Measurements from ENCODE around the gene PRKCB. TPM values are rescaled to one million over a fixed set of nuclear protein-coding genes. Genes with fewer than 3 reads are reported as not detected.

PRKCB gene
- total and polyA plus RNA-seq, 4 donors: 1.6 to 9.4 (median 4.0) TPM

DNA sequence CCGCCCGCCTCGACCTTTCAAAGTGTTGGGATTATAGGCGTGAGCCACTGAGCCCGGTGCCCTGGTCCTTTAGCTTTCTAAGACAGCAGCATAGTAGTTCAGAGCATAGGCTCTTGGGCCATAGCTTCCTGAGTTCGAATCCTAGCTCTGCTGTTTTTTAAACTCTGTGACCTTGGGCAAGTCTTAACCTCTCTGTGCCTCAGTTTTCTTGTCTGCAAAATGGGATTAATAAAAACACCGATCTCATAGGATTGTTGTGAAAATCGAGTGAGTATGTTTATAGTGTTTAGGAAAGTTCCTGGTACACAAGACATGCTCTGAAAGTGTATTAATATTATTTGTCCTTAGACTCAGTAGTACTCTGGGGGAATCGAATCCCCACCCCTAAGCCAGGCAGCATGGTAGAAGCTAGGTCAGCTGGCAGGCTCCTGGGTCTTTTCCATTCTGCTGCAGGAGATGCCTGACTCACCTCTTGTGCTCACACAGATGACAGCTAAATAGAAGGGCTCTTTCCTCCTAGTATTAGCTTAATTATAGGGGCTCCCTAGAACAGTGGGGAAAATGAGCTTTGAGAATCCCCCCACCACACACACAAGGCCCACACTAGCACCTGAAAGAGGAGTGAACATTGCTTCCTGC, 44.1 kb downstream of the PRKCB start:
- H3K9me3 ChIP-seq (ENCODE audit: control insufficient read depth in 4 of 4, low read length in 3 of 4): no peaks in the 10 kb centered on the region
- H3K27me3 ChIP-seq (ENCODE audit: control insufficient read depth in 4 of 4, insufficient read depth in 4 of 4, low read length in 3 of 4): no peaks in the 10 kb centered on the region
- no peak overlapping the region for H3K27ac ChIP-seq (ENCODE audit: low read depth in 1 of 2, low read length in 2 of 2)
- no peak for TF ChIP-seq GABPA (IDR thresholded peaks at IDR 0.05 in 1 of 2, conservative IDR thresholded peaks at IDR 0.05 in 1 of 2)
- no peak for TF ChIP-seq RAD21 (IDR thresholded peaks at IDR 0.05)
- TF ChIP-seq JUND (IDR thresholded peaks at IDR 0.05): no peak
- TF ChIP-seq, protein P1, sequence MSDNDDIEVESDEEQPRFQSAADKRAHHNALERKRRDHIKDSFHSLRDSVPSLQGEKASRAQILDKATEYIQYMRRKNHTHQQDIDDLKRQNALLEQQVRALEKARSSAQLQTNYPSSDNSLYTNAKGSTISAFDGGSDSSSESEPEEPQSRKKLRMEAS (IDR thresholded peaks at IDR 0.05): no peak
- TF ChIP-seq RXRA (IDR thresholded peaks at IDR 0.05): no peak
- no peak for TF ChIP-seq HNF4A (conservative IDR thresholded peaks at IDR 0.05)
- TF ChIP-seq, protein P2, sequence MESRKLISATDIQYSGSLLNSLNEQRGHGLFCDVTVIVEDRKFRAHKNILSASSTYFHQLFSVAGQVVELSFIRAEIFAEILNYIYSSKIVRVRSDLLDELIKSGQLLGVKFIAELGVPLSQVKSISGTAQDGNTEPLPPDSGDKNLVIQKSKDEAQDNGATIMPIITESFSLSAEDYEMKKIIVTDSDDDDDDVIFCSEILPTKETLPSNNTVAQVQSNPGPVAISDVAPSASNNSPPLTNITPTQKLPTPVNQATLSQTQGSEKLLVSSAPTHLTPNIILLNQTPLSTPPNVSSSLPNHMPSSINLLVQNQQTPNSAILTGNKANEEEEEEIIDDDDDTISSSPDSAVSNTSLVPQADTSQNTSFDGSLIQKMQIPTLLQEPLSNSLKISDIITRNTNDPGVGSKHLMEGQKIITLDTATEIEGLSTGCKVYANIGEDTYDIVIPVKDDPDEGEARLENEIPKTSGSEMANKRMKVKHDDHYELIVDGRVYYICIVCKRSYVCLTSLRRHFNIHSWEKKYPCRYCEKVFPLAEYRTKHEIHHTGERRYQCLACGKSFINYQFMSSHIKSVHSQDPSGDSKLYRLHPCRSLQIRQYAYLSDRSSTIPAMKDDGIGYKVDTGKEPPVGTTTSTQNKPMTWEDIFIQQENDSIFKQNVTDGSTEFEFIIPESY (IDR thresholded peaks at IDR 0.05): no peak
- no peak for TF ChIP-seq FOXA2 (IDR thresholded peaks at IDR 0.05)
- no peak for TF ChIP-seq NR2F2 (IDR thresholded peaks at IDR 0.05)
- TF ChIP-seq, protein P3, sequence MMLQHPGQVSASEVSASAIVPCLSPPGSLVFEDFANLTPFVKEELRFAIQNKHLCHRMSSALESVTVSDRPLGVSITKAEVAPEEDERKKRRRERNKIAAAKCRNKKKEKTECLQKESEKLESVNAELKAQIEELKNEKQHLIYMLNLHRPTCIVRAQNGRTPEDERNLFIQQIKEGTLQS (IDR thresholded peaks at IDR 0.05): no peak
- TF ChIP-seq SP1 (IDR thresholded peaks at IDR 0.05): no peak
- TF ChIP-seq YY1 (IDR thresholded peaks at IDR 0.05): no peak
- TF ChIP-seq FOXA1 (IDR thresholded peaks at IDR 0.05): no peak
- 84% methylated on average over 9 of the region's 9 CpGs for WGBS
- H3K4me1 ChIP-seq (ENCODE audit: control insufficient read depth in 4 of 4, insufficient read depth in 4 of 4, low read length in 3 of 4): no peaks in the 10 kb centered on the region
- H3K36me3 ChIP-seq (ENCODE audit: control insufficient read depth in 4 of 4, insufficient read depth in 3 of 4, low read depth in 1 of 4, low read length in 3 of 4): no peaks in the 10 kb centered on the region
- DNase-seq (ENCODE audit: low spot score): no peak
- no peak overlapping the region for H3K9ac ChIP-seq (ENCODE audit: low read depth in 1 of 2, low read length in 2 of 2)
- H3K4me3 ChIP-seq (ENCODE audit: low read depth in 1 of 3, low read length in 3 of 3): no peak overlapping the region

DNA sequence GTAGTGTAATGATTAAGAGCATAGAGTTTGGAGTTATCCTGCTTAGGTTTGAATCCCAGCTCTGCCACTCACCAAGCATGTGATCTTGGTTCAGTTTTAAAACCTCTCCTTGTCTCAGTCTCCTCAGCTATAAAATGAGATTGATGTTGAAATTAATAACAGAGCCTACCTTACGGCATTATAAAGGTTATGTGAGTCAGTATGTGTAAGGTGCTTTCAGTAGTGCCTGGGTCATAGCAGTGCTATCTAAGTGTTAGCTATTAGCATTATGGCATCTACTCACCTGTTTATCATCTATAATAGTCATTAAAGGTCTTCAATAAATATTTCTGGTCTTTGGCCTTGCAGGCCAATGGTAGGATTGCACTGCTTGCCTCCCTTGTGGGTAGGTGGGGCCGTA, 53.4 kb downstream of the PRKCB start:
- H3K4me1 ChIP-seq (ENCODE audit: control insufficient read depth in 4 of 4, insufficient read depth in 4 of 4, low read length in 3 of 4): no peaks in the 10 kb centered on the region
- H3K9ac ChIP-seq (ENCODE audit: low read depth in 1 of 2, low read length in 2 of 2): no peak overlapping the region
- H3K9me3 ChIP-seq (ENCODE audit: control insufficient read depth in 4 of 4, low read length in 3 of 4): no peaks in the 10 kb centered on the region
- no peaks in the 10 kb centered on the region for H3K36me3 ChIP-seq (ENCODE audit: control insufficient read depth in 4 of 4, insufficient read depth in 3 of 4, low read depth in 1 of 4, low read length in 3 of 4)
- H3K4me3 ChIP-seq (ENCODE audit: low read depth in 1 of 3, low read length in 3 of 3): no peak overlapping the region
- TF ChIP-seq NR2F2 (IDR thresholded peaks at IDR 0.05) (no peak), FOXA2 (IDR thresholded peaks at IDR 0.05) (no peak)
- TF ChIP-seq, protein P4, sequence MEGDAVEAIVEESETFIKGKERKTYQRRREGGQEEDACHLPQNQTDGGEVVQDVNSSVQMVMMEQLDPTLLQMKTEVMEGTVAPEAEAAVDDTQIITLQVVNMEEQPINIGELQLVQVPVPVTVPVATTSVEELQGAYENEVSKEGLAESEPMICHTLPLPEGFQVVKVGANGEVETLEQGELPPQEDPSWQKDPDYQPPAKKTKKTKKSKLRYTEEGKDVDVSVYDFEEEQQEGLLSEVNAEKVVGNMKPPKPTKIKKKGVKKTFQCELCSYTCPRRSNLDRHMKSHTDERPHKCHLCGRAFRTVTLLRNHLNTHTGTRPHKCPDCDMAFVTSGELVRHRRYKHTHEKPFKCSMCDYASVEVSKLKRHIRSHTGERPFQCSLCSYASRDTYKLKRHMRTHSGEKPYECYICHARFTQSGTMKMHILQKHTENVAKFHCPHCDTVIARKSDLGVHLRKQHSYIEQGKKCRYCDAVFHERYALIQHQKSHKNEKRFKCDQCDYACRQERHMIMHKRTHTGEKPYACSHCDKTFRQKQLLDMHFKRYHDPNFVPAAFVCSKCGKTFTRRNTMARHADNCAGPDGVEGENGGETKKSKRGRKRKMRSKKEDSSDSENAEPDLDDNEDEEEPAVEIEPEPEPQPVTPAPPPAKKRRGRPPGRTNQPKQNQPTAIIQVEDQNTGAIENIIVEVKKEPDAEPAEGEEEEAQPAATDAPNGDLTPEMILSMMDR (IDR thresholded peaks at IDR 0.05; ENCODE audit: low read depth, low read length, missing input control): no peak
- 77% methylated on average over 2 of the region's 2 CpGs for WGBS
- no peak for DNase-seq (ENCODE audit: low spot score)
- H3K27me3 ChIP-seq (ENCODE audit: control insufficient read depth in 4 of 4, insufficient read depth in 4 of 4, low read length in 3 of 4): peaks cover 0 to 3% (median 0%) of the 10 kb centered on the region in 4 donors
- no peak overlapping the region for H3K27ac ChIP-seq (ENCODE audit: low read depth in 1 of 2, low read length in 2 of 2)

DNA sequence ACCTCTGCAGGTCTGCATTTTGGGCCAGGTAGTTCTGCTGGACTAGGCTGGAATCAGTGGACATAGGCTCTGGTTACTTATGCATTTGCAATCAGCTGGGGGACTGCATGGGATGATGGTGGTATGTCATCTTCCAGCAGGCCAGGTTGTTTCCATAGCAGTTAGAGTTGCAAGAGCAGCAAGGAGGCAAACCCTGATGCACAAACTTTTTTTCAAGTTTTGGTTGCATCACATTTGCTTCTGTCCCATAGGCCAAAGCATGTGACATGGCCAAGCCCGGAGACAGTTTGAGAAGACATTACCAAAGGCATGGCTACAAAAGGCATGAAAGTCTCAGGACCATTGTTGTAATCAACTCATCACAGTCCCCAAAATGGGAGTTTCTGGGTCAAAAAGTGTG, 58.2 kb downstream of the PRKCB start:
- H3K36me3 ChIP-seq (ENCODE audit: control insufficient read depth in 4 of 4, insufficient read depth in 3 of 4, low read depth in 1 of 4, low read length in 3 of 4): no peaks in the 10 kb centered on the region
- DNase-seq (ENCODE audit: low spot score): no peak
- no peak overlapping the region for H3K27ac ChIP-seq (ENCODE audit: low read depth in 1 of 2, low read length in 2 of 2)
- no peak overlapping the region for H3K4me3 ChIP-seq (ENCODE audit: low read depth in 1 of 3, low read length in 3 of 3)
- H3K9ac ChIP-seq (ENCODE audit: low read depth in 1 of 2, low read length in 2 of 2): no peak overlapping the region
- H3K27me3 ChIP-seq (ENCODE audit: control insufficient read depth in 4 of 4, insufficient read depth in 4 of 4, low read length in 3 of 4): peaks cover 0 to 2% (median 0%) of the 10 kb centered on the region in 4 donors
- no peaks in the 10 kb centered on the region for H3K9me3 ChIP-seq (ENCODE audit: control insufficient read depth in 4 of 4, low read length in 3 of 4)
- H3K4me1 ChIP-seq (ENCODE audit: control insufficient read depth in 4 of 4, insufficient read depth in 4 of 4, low read length in 3 of 4): no peaks in the 10 kb centered on the region
- 79% methylated on average over 1 of the region's 1 CpG for WGBS
- TF ChIP-seq JUND (IDR thresholded peaks at IDR 0.05) (no peak), TAF1 (conservative IDR thresholded peaks at IDR 0.05) (no peak), HNF4G (IDR thresholded peaks at IDR 0.05) (no peak), GABPA (IDR thresholded peaks at IDR 0.05 in 1 of 2, conservative IDR thresholded peaks at IDR 0.05 in 1 of 2) (no peak), FOXA1 (IDR thresholded peaks at IDR 0.05) (no peak), SP1 (IDR thresholded peaks at IDR 0.05) (no peak), EGR1 (IDR thresholded peaks at IDR 0.05; ENCODE audit: low read depth in 2 of 2) (no peak), NR2F2 (IDR thresholded peaks at IDR 0.05) (no peak)
- TF ChIP-seq, protein P1 (IDR thresholded peaks at IDR 0.05): no peak
- TF ChIP-seq, protein P2 (IDR thresholded peaks at IDR 0.05): no peak
